B cell (primary cell): Measurements from ENCODE around the gene HDAC6. TPM values are rescaled to one million over a fixed set of nuclear protein-coding genes. Genes with fewer than 3 reads are reported as not detected.

Experiments
- ATAC-seq: fragments of 200-7000 bp; cut with Tn5 transposase; one replicate; pipeline ENCODE4 v1.10.0; 2021; ENCODE audit warnings: low read depth, mild to moderate bottlenecking, moderate number of reproducible peaks, moderate library complexity
- CTCF ChIA-PET: fragments of 350-600 bp; sonication (Branson Sonifier 250); formaldehyde crosslinking; loops from one replicate; lab custom pipeline; 2021; ENCODE audit warnings: antibody characterized with exemption, inconsistent platforms; lab: Charles Lee
- POLR2A ChIA-PET: fragments of 350-600 bp; sonication (Branson Sonifier 250); formaldehyde crosslinking; loops from one replicate; lab custom pipeline; 2021; ENCODE audit warnings: antibody characterized with exemption; lab: Charles Lee
- DNase-seq: peaks from one replicate; pipeline ENCODE4 v3.0.0; 2013
- H2AFZ ChIP-seq: 2 replicates; pipeline ENCODE4 v1.6.1; 2012; ENCODE audit warnings: mild to moderate bottlenecking, low read depth, low read length; ENCODE audit not compliant: insufficient read depth, poor library complexity, severe bottlenecking
- H3K27ac ChIP-seq, 2 donors: 1 replicate in 1 of 2; 2 replicates in 1 of 2; pipeline ENCODE4 v1.5.1; 2012 to 2013; ENCODE audit warnings: low read length in 2 of 2, mild to moderate bottlenecking in 2 of 2, moderate library complexity in 1 of 2
- H3K27me3 ChIP-seq, 4 experiments: fragments of 200-600 bp in 1 of 4; sonication (generic) in 1 of 4; replicated peaks in 1 of 4; 1 replicate in 2 of 4; 2 replicates in 2 of 4; pipeline versions ENCODE4 v1.6.1 to v1.7.0; 2013 to 2016; ENCODE audit warnings: low read length in 3 of 4, mild to moderate bottlenecking in 2 of 4, mixed read lengths in 1 of 4, moderate library complexity in 1 of 4; ENCODE audit not compliant: insufficient read depth in 4 of 4, control insufficient read depth in 3 of 4; ENCODE audit errors: control extremely low read depth in 1 of 4
- H3K36me3 ChIP-seq, 2 experiments: replicated peaks in 1 of 2; 1 replicate in 1 of 2; 2 replicates in 1 of 2; pipeline versions ENCODE4 v1.6.1 to v1.7.1; 2013; ENCODE audit warnings: low read length in 1 of 2; ENCODE audit not compliant: insufficient read depth in 2 of 2, control insufficient read depth in 1 of 2; ENCODE audit errors: control extremely low read depth in 1 of 2, extremely low read depth in 1 of 2
- H3K4me1 ChIP-seq, 2 donors: fragments of 200-600 bp in 1 of 2; sonication (generic) in 1 of 2; 1 replicate in 1 of 2; 2 replicates in 1 of 2; pipeline versions ENCODE4 v1.5.1 to v1.6.1; 2013 to 2017; ENCODE audit warnings: low read length in 2 of 2; ENCODE audit not compliant: control insufficient read depth in 2 of 2, insufficient read depth in 2 of 2
- H3K4me2 ChIP-seq: replicated peaks from 2 replicates; pipeline ENCODE3; 2012; ENCODE audit warnings: mild to moderate bottlenecking, low read depth, low read length; ENCODE audit not compliant: poor library complexity, severe bottlenecking
- H3K4me3 ChIP-seq, 5 experiments: fragments of 200-600 bp in 1 of 5; sonication (generic) in 1 of 5; 1 replicate in 3 of 5; 2 replicates in 2 of 5; pipeline versions ENCODE4 v1.5.1 to v1.7.0; 2011 to 2016; ENCODE audit warnings: low read length in 4 of 5, mild to moderate bottlenecking in 4 of 5, low read depth in 2 of 5, control low read depth in 1 of 5, moderate library complexity in 1 of 5; ENCODE audit not compliant: insufficient read depth in 1 of 5; ENCODE audit errors: control extremely low read depth in 1 of 5, extremely low read depth in 1 of 5
- H3K79me2 ChIP-seq: fragments of 200-600 bp; sonication (generic); one replicate; pipeline ENCODE4 v1.6.0; 2016; ENCODE audit warnings: low read length; ENCODE audit not compliant: control insufficient read depth, insufficient read depth
- H3K9ac ChIP-seq: fragments of 200-600 bp; sonication (generic); 2 replicates; pipeline ENCODE4 v1.6.1; 2017; ENCODE audit warnings: mild to moderate bottlenecking, low read length, moderate library complexity
- H3K9me3 ChIP-seq, 3 donors: one replicate each; pipeline versions ENCODE4 v1.6.1 to v1.7.1; 2013; ENCODE audit warnings: low read length in 2 of 3; ENCODE audit not compliant: control insufficient read depth in 2 of 3, insufficient read depth in 1 of 3; ENCODE audit errors: control extremely low read depth in 1 of 3
- H4K20me1 ChIP-seq: 2 replicates; pipeline ENCODE4 v1.6.0; 2012; ENCODE audit warnings: mild to moderate bottlenecking, low read length; ENCODE audit not compliant: insufficient read depth, control insufficient read depth, poor library complexity, severe bottlenecking
- H3K27ac Mint-ChIP-seq: one replicate; pipeline ENCODE4 v1.8.0; 2021; ENCODE audit warnings: mixed read lengths
- H3K27me3 Mint-ChIP-seq: one replicate; pipeline ENCODE4 v1.8.0; 2021; ENCODE audit warnings: mixed read lengths
- H3K4me1 Mint-ChIP-seq: one replicate; pipeline ENCODE4 v1.8.0; 2021; ENCODE audit warnings: mixed read lengths
- H3K4me3 Mint-ChIP-seq: one replicate; pipeline ENCODE4 v1.8.0; 2021; ENCODE audit warnings: mixed read lengths
- H3K9me3 Mint-ChIP-seq: one replicate; pipeline ENCODE4 v1.8.0; 2022; ENCODE audit warnings: mixed read lengths; ENCODE audit not compliant: insufficient read depth
- EZH2 ChIP-seq: IDR thresholded peaks from 2 replicates; pipeline ENCODE4 v1.6.1; 2012; ENCODE audit warnings: borderline replicate concordance, low read depth, mild to moderate bottlenecking, moderate library complexity, low read length; ENCODE audit not compliant: insufficient read depth, poor library complexity, severe bottlenecking
- WGBS: methylation state at CpG from one replicate; pipeline ENCODE4 v1.1.5; 2013; ENCODE audit warnings: missing lambda C conversion rate; ENCODE audit not compliant: insufficient coverage; 5-methylcytosine and 5-hydroxymethylcytosine counted together
- intact Hi-C: fragments of 100-400 bp; cut with micrococcal nuclease; formaldehyde crosslinking; loops from one replicate; pipeline ENCODE4 v1.10.0; 2022
- polyA plus RNA-seq: library from polyadenylated mRNA; depleted of rRNA; stranded (reverse); fragments of >200 nt; gene quantifications from 2 replicates; pipeline ENCODE4 v1.2.3, GENCODE V29; 2012
- total RNA-seq, 2 donors: library from RNA; stranded (reverse); fragments of 120-200 nt in 1 of 2; gene quantifications; 1 replicate in 1 of 2; 2 replicates in 1 of 2; pipeline versions ENCODE4 v1.2.3 to v1.2.4, GENCODE V29; 2013 to 2022
- TF ChIP-seq, protein P1 (sequence below): fragments of 200-600 bp; IDR thresholded peaks from one replicate; pipeline ENCODE4 v1.8.0; 2022; ENCODE audit warnings: antibody characterized with exemption, mild to moderate bottlenecking

The HDAC6 gene
- total and polyA plus RNA-seq, 2 donors (not counting 1 experiment from before 2014, with no cell fraction given), result 125 to 168 TPM

DNA sequence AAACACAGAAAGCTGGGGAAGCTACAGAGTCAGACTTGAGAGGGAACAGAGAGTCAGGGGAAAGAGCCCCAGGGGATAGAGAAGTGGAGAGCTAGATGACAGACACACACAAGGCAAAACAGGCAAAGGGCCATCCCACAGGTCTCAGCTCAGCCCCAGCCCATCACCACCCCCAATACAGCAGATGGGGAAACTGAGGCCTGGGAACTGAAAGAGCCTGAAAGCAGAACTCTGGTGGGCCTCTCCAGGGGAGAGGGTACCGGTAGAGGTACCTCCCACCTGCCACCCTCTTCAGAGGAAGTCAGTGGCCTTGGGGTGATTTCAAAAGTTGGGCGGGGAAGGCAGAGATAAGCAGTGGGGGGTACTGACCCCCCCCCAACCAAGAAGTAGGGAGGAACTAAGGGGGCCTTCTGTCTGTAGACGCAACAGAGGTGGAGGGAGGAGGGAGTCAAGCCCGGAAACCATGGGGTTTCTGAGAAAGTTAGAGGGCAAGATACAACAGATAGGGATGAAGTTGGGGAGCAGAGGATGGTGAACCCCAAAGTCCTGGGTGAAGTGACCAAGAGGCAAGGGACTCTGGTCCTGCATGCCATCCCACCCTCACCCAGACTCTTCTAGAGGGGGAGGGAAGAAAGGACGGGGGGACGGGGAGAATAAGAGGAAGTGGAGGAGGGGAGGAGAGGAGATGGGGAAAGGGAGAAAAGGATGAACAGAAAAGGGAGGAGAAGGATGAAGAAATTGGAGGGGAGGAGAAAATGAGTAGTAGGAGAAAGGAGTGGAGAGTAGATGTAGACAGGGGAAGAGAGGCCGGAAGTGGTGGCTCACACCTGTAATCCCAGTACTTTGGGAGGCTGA is 12.3 kb upstream of the HDAC6 start:
- no peaks in the 10 kb centered on the region for H4K20me1 ChIP-seq
- H3K4me1 Mint-ChIP-seq, result no peaks in the 10 kb centered on the region
- no peak overlapping the region for H3K4me3 ChIP-seq
- ChIA-PET CTCF (no interaction called here), POLR2A (no interaction called here)
- H3K4me3 Mint-ChIP-seq, result no peak overlapping the region
- ATAC-seq, result no peak
- no peak overlapping the region for H3K4me2 ChIP-seq
- no peaks in the 10 kb centered on the region for H3K9me3 ChIP-seq
- H3K27me3 Mint-ChIP-seq, result peaks cover 12% of the 10 kb centered on the region
- H3K4me1 ChIP-seq, result no peaks in the 10 kb centered on the region
- no peak overlapping the region for H2AFZ ChIP-seq
- TF ChIP-seq EZH2, result no peak
- TF ChIP-seq, protein P1, sequence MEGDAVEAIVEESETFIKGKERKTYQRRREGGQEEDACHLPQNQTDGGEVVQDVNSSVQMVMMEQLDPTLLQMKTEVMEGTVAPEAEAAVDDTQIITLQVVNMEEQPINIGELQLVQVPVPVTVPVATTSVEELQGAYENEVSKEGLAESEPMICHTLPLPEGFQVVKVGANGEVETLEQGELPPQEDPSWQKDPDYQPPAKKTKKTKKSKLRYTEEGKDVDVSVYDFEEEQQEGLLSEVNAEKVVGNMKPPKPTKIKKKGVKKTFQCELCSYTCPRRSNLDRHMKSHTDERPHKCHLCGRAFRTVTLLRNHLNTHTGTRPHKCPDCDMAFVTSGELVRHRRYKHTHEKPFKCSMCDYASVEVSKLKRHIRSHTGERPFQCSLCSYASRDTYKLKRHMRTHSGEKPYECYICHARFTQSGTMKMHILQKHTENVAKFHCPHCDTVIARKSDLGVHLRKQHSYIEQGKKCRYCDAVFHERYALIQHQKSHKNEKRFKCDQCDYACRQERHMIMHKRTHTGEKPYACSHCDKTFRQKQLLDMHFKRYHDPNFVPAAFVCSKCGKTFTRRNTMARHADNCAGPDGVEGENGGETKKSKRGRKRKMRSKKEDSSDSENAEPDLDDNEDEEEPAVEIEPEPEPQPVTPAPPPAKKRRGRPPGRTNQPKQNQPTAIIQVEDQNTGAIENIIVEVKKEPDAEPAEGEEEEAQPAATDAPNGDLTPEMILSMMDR, result no peak
- no peaks in the 10 kb centered on the region for H3K36me3 ChIP-seq
- WGBS, result 23% methylated on average over 3 of the region's 7 CpGs
- H3K27ac ChIP-seq, result no peak overlapping the region
- no peak overlapping the region for H3K27ac Mint-ChIP-seq
- no peaks in the 10 kb centered on the region for H3K9me3 Mint-ChIP-seq
- no peak for DNase-seq
- no peaks in the 10 kb centered on the region for H3K27me3 ChIP-seq
- H3K79me2 ChIP-seq, result no peaks in the 10 kb centered on the region
- no peak overlapping the region for H3K9ac ChIP-seq
- intact Hi-C loops, result no loop called here

DNA sequence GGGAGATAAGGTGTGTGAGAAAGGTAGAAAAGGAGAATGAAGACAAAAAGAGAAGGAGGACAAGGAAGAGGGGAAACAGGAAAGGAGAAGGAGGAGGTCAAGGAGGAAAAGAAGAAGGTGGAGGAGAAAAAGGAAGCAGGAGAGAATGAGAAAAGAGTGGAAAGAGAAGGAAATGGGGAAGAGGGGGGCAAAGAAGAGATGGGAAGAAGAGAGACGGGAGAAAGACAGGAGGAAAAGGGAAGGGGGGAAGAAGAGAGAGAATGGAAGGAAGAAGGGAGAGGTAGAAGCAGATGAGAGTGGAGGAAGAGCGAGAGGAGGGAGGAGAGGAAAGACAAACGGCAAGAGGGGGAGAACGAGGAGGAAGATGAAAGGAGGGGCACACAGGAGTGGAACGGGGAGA is 11.4 kb upstream of the HDAC6 start:
- Histone ChIP-seq H3K4me2 (no peak overlapping the region), H3K9ac (no peak overlapping the region), H3K9me3 (no peaks in the 10 kb centered on the region), H2AFZ (no peak overlapping the region), H3K4me1 (no peaks in the 10 kb centered on the region), H4K20me1 (no peaks in the 10 kb centered on the region), H3K36me3 (no peaks in the 10 kb centered on the region), H3K79me2 (no peaks in the 10 kb centered on the region), H3K4me3 (no peak overlapping the region), H3K27me3 (no peaks in the 10 kb centered on the region), H3K27ac (no peak overlapping the region)
- 87% methylated on average over 1 of the region's 5 CpGs for WGBS
- CTCF ChIA-PET, result no interaction called here
- intact Hi-C loops, result no loop called here
- no peaks in the 10 kb centered on the region for H3K9me3 Mint-ChIP-seq
- ATAC-seq (no peak), DNase-seq (no peak)
- no peaks in the 10 kb centered on the region for H3K4me1 Mint-ChIP-seq
- no peak for TF ChIP-seq EZH2
- TF ChIP-seq, protein P1, result no peak
- peaks cover 12% of the 10 kb centered on the region for H3K27me3 Mint-ChIP-seq
- H3K4me3 Mint-ChIP-seq, result no peak overlapping the region
- no peak overlapping the region for H3K27ac Mint-ChIP-seq
- POLR2A ChIA-PET, result no interaction called here
